VCaP (cell line): ENCODE measurements around the gene ACVRL1.
A peak's percentile ranks its signal among the peaks of the same experiment; 100 is the strongest.

Experiments used
- H3K27ac ChIP-seq: fragments of 450-650 bp; 2 replicates; pipeline ENCODE4 v1.5.1; 2017
- CTCF ChIP-seq: fragments of 450-650 bp; conservative IDR thresholded peaks from 2 replicates; pipeline ENCODE4 v1.5.1; 2017; ENCODE audit warnings: mild to moderate bottlenecking, moderate library complexity

Gene ACVRL1

GRCh38 chr12:51901121-51901817 is 6.0 kb upstream of the ACVRL1 start:
- no peak for TF ChIP-seq CTCF
- no peak overlapping the region for H3K27ac ChIP-seq

- no peak for TF ChIP-seq CTCF
- no peak overlapping the region for H3K27ac ChIP-seq
Observed at GRCh38 chr12:51901881-51902280, 5.4 kb upstream of the ACVRL1 start.

- no peak for TF ChIP-seq CTCF
- no peak overlapping the region for H3K27ac ChIP-seq
Observed at GRCh38 chr12:51904951-51905470, 2.3 kb upstream of the ACVRL1 start.

- TF ChIP-seq CTCF, result no peak
- H3K27ac ChIP-seq, result no peak overlapping the region
Observed at GRCh38 chr12:51905471-51906429, 1.6 kb upstream of the ACVRL1 start.

- no peak for TF ChIP-seq CTCF
Observed at GRCh38 chr12:51906430-51907082, 748 bp upstream of the ACVRL1 start.

GRCh38 chr12:51907856-51908425 is 637 bp downstream of the ACVRL1 start:
- H3K27ac ChIP-seq, result peak overlapping the region; percentile 46; the same call in 1 of the 2 replicates
- no peak for TF ChIP-seq CTCF

More at GRCh38 chr12:51906430-51907082, 748 bp upstream of the ACVRL1 start:
- peak overlapping the region; percentile 46; the same call in 1 of the 2 replicates for H3K27ac ChIP-seq
